Inferior parietal cortex (tissue), 1 donor: ENCODE data around the gene PDCD1LG2.
"Not testable (repeated sequence)": the region's sequence is repeated elsewhere in the genome, so short reads cannot be mapped to it uniquely, and the experiment has no call there.

Source experiments
- DNase-seq: peaks from one replicate; pipeline ENCODE4 v3.0.0-alpha.2; 2016; ENCODE audit errors: extremely low spot score

PDCD1LG2 gene

GRCh38 chr9:5510360-5510931 is at the start of gene PDCD1LG2:
Gene PDCD1LG2, plus strand, starts transcription at chr9:5510531. Its CDS starts 12,016 bp downstream, at chr9:5522547.
- no peak for DNase-seq

- DNase-seq: not testable (repeated sequence)
Observed at GRCh38 chr9:5464831-5465330, 45.5 kb upstream of the PDCD1LG2 start.

- DNase-seq: no peak
Observed at GRCh38 chr9:5466005-5466404, 44.3 kb upstream of the PDCD1LG2 start.

GRCh38 chr9:5466766-5467165 is 43.6 kb upstream of the PDCD1LG2 start:
- no peak for DNase-seq

- DNase-seq: no peak
Observed at GRCh38 chr9:5468850-5469249, 41.5 kb upstream of the PDCD1LG2 start.

GRCh38 chr9:5470122-5470521 is 40.2 kb upstream of the PDCD1LG2 start:
- no peak for DNase-seq

GRCh38 chr9:5470816-5471215 is 39.5 kb upstream of the PDCD1LG2 start:
- no peak for DNase-seq

GRCh38 chr9:5475611-5476010 is 34.7 kb upstream of the PDCD1LG2 start:
- not testable (repeated sequence) for DNase-seq

GRCh38 chr9:5478206-5478605 is 32.1 kb upstream of the PDCD1LG2 start:
- DNase-seq: no peak

GRCh38 chr9:5479994-5480694 is 30.2 kb upstream of the PDCD1LG2 start:
- no peak for DNase-seq

- no peak for DNase-seq
Observed at GRCh38 chr9:5480919-5481318, 29.4 kb upstream of the PDCD1LG2 start.

GRCh38 chr9:5481322-5482040 is 28.9 kb upstream of the PDCD1LG2 start:
- DNase-seq: no peak

GRCh38 chr9:5482194-5482593 is 28.1 kb upstream of the PDCD1LG2 start:
- no peak for DNase-seq

- DNase-seq: no peak
Observed at GRCh38 chr9:5483306-5483705, 27.0 kb upstream of the PDCD1LG2 start.

- DNase-seq: no peak
Observed at GRCh38 chr9:5485378-5486085, 24.8 kb upstream of the PDCD1LG2 start.

- no peak for DNase-seq
Observed at GRCh38 chr9:5486988-5487387, 23.3 kb upstream of the PDCD1LG2 start.

- DNase-seq: no peak
Observed at GRCh38 chr9:5488221-5489008, 21.9 kb upstream of the PDCD1LG2 start.

- DNase-seq: no peak
Observed at GRCh38 chr9:5489630-5490490, 20.5 kb upstream of the PDCD1LG2 start.

GRCh38 chr9:5492965-5493678 is 17.2 kb upstream of the PDCD1LG2 start:
- DNase-seq: no peak
